Right lung (tissue), 5 donors: Measurements from ENCODE around the gene RNF10. TPM values are rescaled to one million over a fixed set of nuclear protein-coding genes. Genes with fewer than 3 reads are reported as not detected.

Source experiments
- DNase-seq, 2 donors: peaks; one replicate each; pipeline ENCODE4 v3.0.0-alpha.2; 2013
- polyA plus RNA-seq, 5 donors: library from polyadenylated mRNA; unstranded; fragments of 120-200 nt; gene quantifications; one replicate each; pipeline versions ENCODE4 v1.2.1 to v1.2.3, GENCODE V29; 2013; ENCODE audit warnings: inconsistent platforms in 1 of 5, low replicate concordance in 1 of 5; ENCODE audit not compliant: insufficient read length in 5 of 5, insufficient read depth in 1 of 5

Gene RNF10
- polyA plus RNA-seq, 5 donors: 152 to 208 (median 165) TPM

DNA sequence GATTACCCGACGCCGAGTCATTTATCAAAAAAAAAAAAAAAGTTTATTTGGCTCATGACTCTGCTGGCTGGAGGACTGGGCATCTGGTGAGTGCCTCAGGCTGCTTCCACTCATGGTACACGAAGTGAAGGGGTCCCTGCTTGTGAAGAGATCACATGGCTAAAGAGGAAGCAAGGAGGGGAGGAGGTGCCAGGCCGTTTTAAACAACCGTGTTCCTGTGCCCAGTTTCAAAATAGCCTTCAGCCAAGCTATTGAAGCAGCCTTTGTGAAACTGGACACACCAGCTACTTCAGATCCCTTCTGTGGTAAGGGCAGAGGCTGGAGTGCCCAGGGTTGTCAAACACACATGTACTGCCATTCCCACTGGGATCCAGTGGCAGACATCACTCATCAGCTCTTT, 39.4 kb downstream of the RNF10 start:
- no peak for DNase-seq

GRCh38 chr12:120574106-120574505, 40.0 kb downstream of the RNF10 start:
- DNase-seq: no peak

- DNase-seq: no peak
Observed at GRCh38 chr12:120579179-120579578, 45.0 kb downstream of the RNF10 start.

DNA sequence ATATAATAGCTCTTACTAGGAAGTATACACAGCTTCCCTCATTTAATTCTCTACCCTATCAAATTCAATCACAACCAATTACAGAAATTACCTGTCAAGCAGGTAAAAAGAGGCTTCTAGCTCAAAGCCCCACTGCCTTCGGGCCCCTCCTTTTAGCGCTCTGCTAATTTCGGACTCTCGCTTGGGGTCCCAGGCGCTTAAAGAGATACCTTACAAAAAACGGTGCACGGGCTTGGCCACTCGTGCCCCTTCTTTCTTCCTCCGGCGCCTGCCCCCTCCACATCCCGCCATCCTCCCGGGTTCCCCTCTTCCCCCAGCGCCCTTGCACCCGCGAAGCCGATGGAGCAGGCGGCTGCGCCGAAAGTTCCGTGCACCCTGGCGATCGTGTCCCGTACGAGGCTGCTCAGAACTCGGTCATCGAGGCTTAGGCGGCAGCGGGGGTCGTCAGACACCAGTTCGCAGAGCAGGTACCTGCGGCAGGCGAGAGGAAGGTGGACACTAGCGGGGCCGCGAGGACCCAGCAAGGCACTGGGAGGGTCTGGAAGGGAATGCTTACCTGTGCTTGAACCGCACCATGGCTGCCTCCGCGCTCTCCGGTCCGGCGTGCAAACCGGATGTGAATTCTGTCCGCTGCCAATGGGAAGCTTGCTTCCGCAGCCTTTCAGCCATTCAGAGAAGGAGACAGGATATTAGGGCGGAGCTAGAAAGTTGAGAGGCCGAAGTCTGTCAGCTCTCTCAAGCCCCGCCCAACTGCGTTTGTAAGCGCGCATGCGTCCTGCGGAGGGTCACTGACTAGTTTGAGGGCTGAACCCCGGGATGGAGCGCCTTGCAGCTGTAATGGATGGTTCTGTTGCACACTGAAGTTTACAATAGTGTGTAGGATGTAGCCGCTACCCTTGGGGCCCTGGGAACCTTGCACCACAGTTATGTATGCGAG, 46.9 kb downstream of the RNF10 start, which contains the start of gene POP5:
Gene POP5 (minus strand): TSS at position 616 of the 937 bp plus-strand sequence. CDS start 40 bp downstream, at position 576.
- peak; percentile 94 to 95 for DNase-seq

GRCh38 chr12:120581998-120582397, 47.8 kb downstream of the RNF10 start:
- no peak for DNase-seq

- DNase-seq: peak in 1 of 2 donors; percentile 67
Observed at GRCh38 chr12:120583478-120584030, 49.4 kb downstream of the RNF10 start.

DNA sequence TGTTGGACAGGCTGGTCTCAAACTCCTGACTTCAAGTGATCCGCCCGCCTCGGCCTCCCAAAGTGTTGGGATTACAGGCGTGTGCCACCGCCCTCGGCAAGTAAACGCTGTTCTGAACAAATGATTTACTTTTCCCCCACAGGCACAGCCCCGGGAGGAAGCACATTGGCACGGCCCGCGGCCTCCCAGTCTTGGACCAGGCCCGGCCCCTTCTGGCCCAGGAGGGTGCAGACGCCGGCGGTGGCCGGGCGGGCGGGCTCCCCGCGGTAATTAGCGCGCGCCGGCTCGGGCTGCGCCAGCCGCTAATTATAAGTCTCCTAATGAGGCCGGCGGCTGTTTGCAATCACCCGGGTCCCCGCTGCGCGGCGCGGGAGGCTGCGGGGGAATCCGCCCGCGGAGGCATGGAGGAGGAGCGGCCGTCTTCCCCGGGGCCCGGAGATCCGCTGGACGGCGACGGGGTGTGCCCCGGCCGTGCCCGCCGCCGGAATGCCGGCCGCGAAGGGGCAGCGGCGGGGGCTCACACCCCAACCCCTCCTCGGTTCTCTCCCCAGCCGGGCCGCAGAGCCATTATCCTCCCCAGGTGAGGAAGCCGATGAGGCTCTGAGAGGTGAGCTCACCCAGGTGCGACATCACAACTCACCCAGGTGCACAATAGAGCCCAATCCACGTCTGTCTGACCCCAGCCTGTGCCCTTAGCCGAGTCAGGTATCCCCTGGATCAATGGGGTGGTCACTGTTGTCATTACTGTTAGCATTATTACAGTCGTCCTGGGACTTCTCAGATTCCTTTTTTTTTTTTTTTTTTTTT, 50.4 kb downstream of the RNF10 start:
- DNase-seq: peak in 1 of 2 donors; percentile 13

DNA sequence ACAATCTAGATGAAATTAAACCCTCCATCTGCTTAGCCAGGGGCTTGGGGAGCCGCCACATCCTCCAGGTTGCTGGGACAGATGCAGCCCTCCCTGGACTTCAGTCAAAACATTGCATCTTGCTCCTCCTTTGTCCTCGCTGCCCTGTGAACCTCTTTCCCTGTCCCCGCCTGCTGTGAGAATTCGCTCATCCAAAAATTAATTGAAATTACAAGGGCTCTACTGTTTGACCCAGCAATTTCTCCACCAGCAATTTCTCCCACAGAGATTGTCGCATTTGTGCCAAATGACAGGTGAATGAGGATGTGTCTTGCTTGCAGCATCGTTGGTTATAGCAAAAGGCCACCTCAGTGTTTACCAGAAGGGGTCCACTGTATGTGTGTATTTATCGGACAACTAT, 52.0 kb downstream of the RNF10 start:
- DNase-seq: no peak

DNA sequence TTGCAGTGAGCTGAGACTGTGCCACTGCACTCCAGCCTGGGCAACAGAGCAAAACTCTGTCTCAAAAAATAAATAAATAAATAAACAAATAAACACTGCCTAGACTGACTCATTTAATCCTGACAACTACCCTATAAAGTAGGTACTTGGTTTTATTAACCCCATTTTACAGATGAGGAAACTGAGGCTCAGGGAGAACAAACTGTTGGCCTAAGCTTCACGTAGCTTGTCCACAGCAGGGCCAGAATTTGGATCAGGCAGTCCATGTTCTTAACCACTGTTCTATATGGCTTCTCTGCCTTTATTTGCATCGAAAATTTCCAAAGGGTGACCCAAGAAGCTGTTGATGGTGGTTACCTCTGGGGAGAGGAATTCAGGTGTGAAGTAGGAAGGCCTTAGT, 52.7 kb downstream of the RNF10 start:
- DNase-seq: no peak

DNA sequence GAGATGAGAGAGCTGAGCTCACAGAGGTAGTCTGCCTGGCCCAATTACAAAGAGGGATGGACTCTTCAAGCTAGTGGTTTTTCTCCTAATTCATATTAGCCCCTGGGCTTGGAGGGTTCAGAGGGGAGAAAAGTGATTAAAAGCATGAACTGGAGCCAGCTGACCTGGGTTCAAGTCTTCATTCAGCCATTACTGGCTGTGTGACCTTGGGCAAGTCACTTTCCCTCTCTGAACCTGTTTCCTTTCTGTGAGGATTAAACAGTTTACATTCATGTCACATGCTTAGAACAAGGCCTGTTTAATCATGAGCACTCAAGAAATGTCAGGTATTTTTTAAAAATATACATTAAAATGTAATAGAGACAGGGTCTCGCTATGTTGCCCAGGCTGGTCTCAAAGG, 54.2 kb downstream of the RNF10 start:
- no peak for DNase-seq

- no peak for DNase-seq
Observed at GRCh38 chr12:120588948-120589930, 55.1 kb downstream of the RNF10 start.

DNA sequence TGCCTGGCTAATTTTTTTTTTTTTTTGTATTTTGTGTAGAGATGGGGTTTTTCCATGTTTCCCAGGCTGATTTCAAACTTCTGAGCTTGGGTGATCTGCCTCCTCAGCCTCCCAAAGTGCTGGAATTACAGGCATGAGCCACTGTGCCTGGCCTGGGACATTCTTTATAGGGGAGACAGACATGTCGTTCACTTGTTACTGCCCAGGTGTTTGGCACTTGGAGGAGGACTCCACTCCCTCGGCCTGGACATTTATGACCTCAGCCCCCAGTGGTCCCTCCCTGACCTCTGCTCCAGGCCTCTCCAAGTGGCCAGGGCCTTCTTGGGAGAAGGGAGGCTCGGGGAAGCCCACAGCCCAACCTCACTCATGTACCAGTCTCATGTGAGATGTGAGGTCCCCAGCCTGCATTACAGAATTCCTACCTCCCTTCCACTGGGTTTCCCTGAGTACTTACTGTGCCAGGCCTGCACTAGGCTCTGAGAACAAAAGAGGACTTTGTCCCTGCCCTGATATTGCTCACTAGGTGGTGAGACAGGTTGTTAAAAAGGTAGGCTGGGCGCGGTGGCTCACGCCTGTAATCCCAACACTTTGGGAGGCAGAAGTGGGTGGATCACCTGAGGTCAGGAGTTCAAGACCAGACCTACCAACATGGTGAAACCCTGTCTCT, 56.7 kb downstream of the RNF10 start:
- DNase-seq: no peak

GRCh38 chr12:120592121-120593049, 58.2 kb downstream of the RNF10 start:
- no peak for DNase-seq

- DNase-seq: no peak
Observed at GRCh38 chr12:120596901-120597300, 62.7 kb downstream of the RNF10 start.

DNA sequence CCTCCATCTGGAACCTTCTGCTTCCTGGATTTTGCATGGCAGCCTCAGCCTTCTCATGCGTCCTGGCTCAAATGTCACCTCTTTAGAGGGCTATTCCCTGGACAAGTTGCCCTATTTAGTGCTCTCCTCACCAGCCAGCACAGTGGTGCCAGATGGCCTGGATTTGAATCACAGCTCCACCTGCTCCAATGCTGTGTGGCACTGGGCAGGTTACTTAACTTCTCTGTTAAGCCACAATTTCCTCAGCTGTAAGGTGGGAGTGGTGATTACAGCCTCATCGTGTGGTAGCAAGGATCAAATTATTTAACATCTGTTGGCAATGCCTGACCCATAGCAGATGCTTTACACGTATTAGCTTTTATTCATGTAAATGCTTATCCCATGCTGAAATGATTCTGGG, 63.7 kb downstream of the RNF10 start:
- DNase-seq: no peak

DNA sequence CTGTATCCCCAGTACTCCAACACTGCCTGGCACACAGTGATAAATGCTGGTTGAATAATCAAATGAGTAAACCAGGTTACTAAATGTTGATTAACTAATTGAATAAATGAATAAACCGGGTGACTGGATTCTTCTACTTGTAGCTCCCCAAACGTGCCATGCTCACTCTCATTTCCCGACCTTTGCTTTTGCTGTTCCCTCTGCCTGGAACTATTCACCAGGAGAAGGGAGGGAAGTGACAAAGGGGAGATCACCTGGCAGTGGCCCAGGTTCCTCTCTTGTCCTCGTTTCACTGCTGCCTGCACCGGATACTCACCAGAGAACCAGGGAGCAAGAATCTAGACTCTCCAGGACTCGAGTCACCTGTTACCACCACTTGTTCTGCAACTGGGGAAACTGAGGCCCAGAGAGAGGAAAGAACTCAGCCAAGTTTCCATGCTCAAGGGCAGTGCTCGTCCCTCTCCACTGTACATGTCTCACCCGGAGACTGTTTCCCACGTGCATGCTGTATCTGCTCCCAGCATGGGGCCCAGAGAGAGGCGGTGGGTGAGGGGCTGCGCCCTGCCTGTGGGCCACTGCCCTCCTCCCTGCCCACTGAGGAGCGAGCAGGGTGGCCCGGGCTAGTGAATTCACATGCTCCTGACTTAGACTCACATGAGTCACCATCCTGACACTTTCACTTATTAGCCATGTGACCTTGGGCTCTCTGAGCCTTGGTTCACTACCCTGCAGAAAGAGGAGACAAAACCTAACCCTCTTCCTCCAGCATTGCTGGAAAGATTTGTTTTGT, 64.7 kb downstream of the RNF10 start:
- DNase-seq: no peak

DNA sequence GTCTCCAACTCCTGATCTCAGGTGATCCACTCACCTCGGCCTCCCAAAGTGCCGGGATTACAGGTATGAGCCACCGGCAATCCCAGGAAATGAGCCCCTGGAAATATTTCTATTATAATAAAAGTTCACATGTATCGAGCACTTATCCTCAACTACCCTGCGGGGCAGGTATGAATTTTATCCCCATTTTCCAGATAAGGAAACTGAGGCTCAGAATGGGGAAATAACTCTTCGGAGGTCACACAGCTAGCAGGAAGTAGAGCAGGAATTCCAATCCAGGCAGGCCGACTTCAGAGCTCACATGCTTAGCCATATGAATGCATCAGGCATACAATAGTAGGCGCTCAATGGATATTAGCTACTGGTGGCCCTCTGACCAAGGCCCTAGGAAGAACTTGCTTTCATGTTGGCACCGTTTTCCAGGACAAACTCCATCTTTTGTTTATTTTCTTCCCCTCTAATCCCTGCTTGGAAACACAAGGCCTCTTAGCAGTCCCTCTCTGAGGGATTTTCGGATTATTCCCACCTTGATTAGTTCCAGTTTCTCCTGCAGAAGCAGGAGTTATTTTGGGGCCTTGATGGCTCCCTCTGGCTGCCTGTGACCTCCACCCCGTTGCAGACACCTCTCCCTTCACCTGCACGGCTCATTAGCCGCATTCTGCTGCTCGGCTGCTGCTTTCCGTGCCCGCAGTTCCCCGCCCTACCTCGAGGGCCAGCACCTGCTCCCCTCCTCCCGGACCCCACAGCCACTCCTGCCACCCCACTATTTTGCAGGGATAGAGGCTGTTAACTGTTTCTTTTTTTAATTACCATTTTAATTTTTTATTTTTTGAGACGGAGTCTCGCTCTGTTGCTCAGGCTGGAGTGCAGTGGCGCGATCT, 65.8 kb downstream of the RNF10 start:
- no peak for DNase-seq
